B cell (primary cell): Measurements from ENCODE around the gene MNX1. TPM values are rescaled to one million over a fixed set of nuclear protein-coding genes. Genes with fewer than 3 reads are reported as not detected.

ENCODE experiments used
- ATAC-seq: fragments of 200-7000 bp; cut with Tn5 transposase; one replicate; pipeline ENCODE4 v1.10.0; 2021; ENCODE audit warnings: low read depth, mild to moderate bottlenecking, moderate number of reproducible peaks, moderate library complexity
- CTCF ChIA-PET: fragments of 350-600 bp; sonication (Branson Sonifier 250); formaldehyde crosslinking; loops from one replicate; lab custom pipeline; 2021; ENCODE audit warnings: antibody characterized with exemption, inconsistent platforms; lab: Charles Lee
- POLR2A ChIA-PET: fragments of 350-600 bp; sonication (Branson Sonifier 250); formaldehyde crosslinking; loops from one replicate; lab custom pipeline; 2021; ENCODE audit warnings: antibody characterized with exemption; lab: Charles Lee
- DNase-seq: peaks from one replicate; pipeline ENCODE4 v3.0.0; 2013
- H2AFZ ChIP-seq: 2 replicates; pipeline ENCODE4 v1.6.1; 2012; ENCODE audit warnings: mild to moderate bottlenecking, low read depth, low read length; ENCODE audit not compliant: insufficient read depth, poor library complexity, severe bottlenecking
- H3K27ac ChIP-seq, 2 donors: 1 replicate in 1 of 2; 2 replicates in 1 of 2; pipeline ENCODE4 v1.5.1; 2012 to 2013; ENCODE audit warnings: low read length in 2 of 2, mild to moderate bottlenecking in 2 of 2, moderate library complexity in 1 of 2
- H3K27me3 ChIP-seq, 4 experiments: fragments of 200-600 bp in 1 of 4; sonication (generic) in 1 of 4; replicated peaks in 1 of 4; 1 replicate in 2 of 4; 2 replicates in 2 of 4; pipeline versions ENCODE4 v1.6.1 to v1.7.0; 2013 to 2016; ENCODE audit warnings: low read length in 3 of 4, mild to moderate bottlenecking in 2 of 4, mixed read lengths in 1 of 4, moderate library complexity in 1 of 4; ENCODE audit not compliant: insufficient read depth in 4 of 4, control insufficient read depth in 3 of 4; ENCODE audit errors: control extremely low read depth in 1 of 4
- H3K36me3 ChIP-seq, 2 experiments: replicated peaks in 1 of 2; 1 replicate in 1 of 2; 2 replicates in 1 of 2; pipeline versions ENCODE4 v1.6.1 to v1.7.1; 2013; ENCODE audit warnings: low read length in 1 of 2; ENCODE audit not compliant: insufficient read depth in 2 of 2, control insufficient read depth in 1 of 2; ENCODE audit errors: control extremely low read depth in 1 of 2, extremely low read depth in 1 of 2
- H3K4me1 ChIP-seq, 2 donors: fragments of 200-600 bp in 1 of 2; sonication (generic) in 1 of 2; 1 replicate in 1 of 2; 2 replicates in 1 of 2; pipeline versions ENCODE4 v1.5.1 to v1.6.1; 2013 to 2017; ENCODE audit warnings: low read length in 2 of 2; ENCODE audit not compliant: control insufficient read depth in 2 of 2, insufficient read depth in 2 of 2
- H3K4me2 ChIP-seq: replicated peaks from 2 replicates; pipeline ENCODE3; 2012; ENCODE audit warnings: mild to moderate bottlenecking, low read depth, low read length; ENCODE audit not compliant: poor library complexity, severe bottlenecking
- H3K4me3 ChIP-seq, 5 experiments: fragments of 200-600 bp in 1 of 5; sonication (generic) in 1 of 5; 1 replicate in 3 of 5; 2 replicates in 2 of 5; pipeline versions ENCODE4 v1.5.1 to v1.7.0; 2011 to 2016; ENCODE audit warnings: low read length in 4 of 5, mild to moderate bottlenecking in 4 of 5, low read depth in 2 of 5, control low read depth in 1 of 5, moderate library complexity in 1 of 5; ENCODE audit not compliant: insufficient read depth in 1 of 5; ENCODE audit errors: control extremely low read depth in 1 of 5, extremely low read depth in 1 of 5
- H3K79me2 ChIP-seq: fragments of 200-600 bp; sonication (generic); one replicate; pipeline ENCODE4 v1.6.0; 2016; ENCODE audit warnings: low read length; ENCODE audit not compliant: control insufficient read depth, insufficient read depth
- H3K9ac ChIP-seq: fragments of 200-600 bp; sonication (generic); 2 replicates; pipeline ENCODE4 v1.6.1; 2017; ENCODE audit warnings: mild to moderate bottlenecking, low read length, moderate library complexity
- H3K9me3 ChIP-seq, 3 donors: one replicate each; pipeline versions ENCODE4 v1.6.1 to v1.7.1; 2013; ENCODE audit warnings: low read length in 2 of 3; ENCODE audit not compliant: control insufficient read depth in 2 of 3, insufficient read depth in 1 of 3; ENCODE audit errors: control extremely low read depth in 1 of 3
- H4K20me1 ChIP-seq: 2 replicates; pipeline ENCODE4 v1.6.0; 2012; ENCODE audit warnings: mild to moderate bottlenecking, low read length; ENCODE audit not compliant: insufficient read depth, control insufficient read depth, poor library complexity, severe bottlenecking
- H3K27ac Mint-ChIP-seq: one replicate; pipeline ENCODE4 v1.8.0; 2021; ENCODE audit warnings: mixed read lengths
- H3K27me3 Mint-ChIP-seq: one replicate; pipeline ENCODE4 v1.8.0; 2021; ENCODE audit warnings: mixed read lengths
- H3K4me1 Mint-ChIP-seq: one replicate; pipeline ENCODE4 v1.8.0; 2021; ENCODE audit warnings: mixed read lengths
- H3K4me3 Mint-ChIP-seq: one replicate; pipeline ENCODE4 v1.8.0; 2021; ENCODE audit warnings: mixed read lengths
- H3K9me3 Mint-ChIP-seq: one replicate; pipeline ENCODE4 v1.8.0; 2022; ENCODE audit warnings: mixed read lengths; ENCODE audit not compliant: insufficient read depth
- EZH2 ChIP-seq: IDR thresholded peaks from 2 replicates; pipeline ENCODE4 v1.6.1; 2012; ENCODE audit warnings: borderline replicate concordance, low read depth, mild to moderate bottlenecking, moderate library complexity, low read length; ENCODE audit not compliant: insufficient read depth, poor library complexity, severe bottlenecking
- WGBS: methylation state at CpG from one replicate; pipeline ENCODE4 v1.1.5; 2013; ENCODE audit warnings: missing lambda C conversion rate; ENCODE audit not compliant: insufficient coverage; 5-methylcytosine and 5-hydroxymethylcytosine counted together
- intact Hi-C: fragments of 100-400 bp; cut with micrococcal nuclease; formaldehyde crosslinking; loops from one replicate; pipeline ENCODE4 v1.10.0; 2022
- polyA plus RNA-seq: library from polyadenylated mRNA; depleted of rRNA; stranded (reverse); fragments of >200 nt; gene quantifications from 2 replicates; pipeline ENCODE4 v1.2.3, GENCODE V29; 2012
- total RNA-seq, 2 donors: library from RNA; stranded (reverse); fragments of 120-200 nt in 1 of 2; gene quantifications; 1 replicate in 1 of 2; 2 replicates in 1 of 2; pipeline versions ENCODE4 v1.2.3 to v1.2.4, GENCODE V29; 2013 to 2022
- TF ChIP-seq, protein P1 (sequence below): fragments of 200-600 bp; IDR thresholded peaks from one replicate; pipeline ENCODE4 v1.8.0; 2022; ENCODE audit warnings: antibody characterized with exemption, mild to moderate bottlenecking

Gene MNX1
- total and polyA plus RNA-seq, 2 donors (not counting 1 experiment from before 2014, with no cell fraction given): not detected

- Histone ChIP-seq H3K27me3 (no peaks in the 10 kb centered on the region), H3K4me2 (no peak overlapping the region), H3K27ac (no peak overlapping the region), H3K79me2 (no peaks in the 10 kb centered on the region), H3K4me3 (no peak overlapping the region), H4K20me1 (no peaks in the 10 kb centered on the region), H3K4me1 (no peaks in the 10 kb centered on the region), H3K9me3 (peaks cover 0 to 12% (median 6%) of the 10 kb centered on the region in 3 donors), H3K9ac (no peak overlapping the region), H2AFZ (no peak overlapping the region), H3K36me3 (no peaks in the 10 kb centered on the region)
- intact Hi-C loops: no loop called here
- ChIA-PET POLR2A (interaction anchor here (0.6 kb wide), 2 partner anchors 24 to 97 kb away, joined by 3 read pairs; no protein-coding TSS in a partner anchor), CTCF (no interaction called here)
- TF ChIP-seq, protein P1, sequence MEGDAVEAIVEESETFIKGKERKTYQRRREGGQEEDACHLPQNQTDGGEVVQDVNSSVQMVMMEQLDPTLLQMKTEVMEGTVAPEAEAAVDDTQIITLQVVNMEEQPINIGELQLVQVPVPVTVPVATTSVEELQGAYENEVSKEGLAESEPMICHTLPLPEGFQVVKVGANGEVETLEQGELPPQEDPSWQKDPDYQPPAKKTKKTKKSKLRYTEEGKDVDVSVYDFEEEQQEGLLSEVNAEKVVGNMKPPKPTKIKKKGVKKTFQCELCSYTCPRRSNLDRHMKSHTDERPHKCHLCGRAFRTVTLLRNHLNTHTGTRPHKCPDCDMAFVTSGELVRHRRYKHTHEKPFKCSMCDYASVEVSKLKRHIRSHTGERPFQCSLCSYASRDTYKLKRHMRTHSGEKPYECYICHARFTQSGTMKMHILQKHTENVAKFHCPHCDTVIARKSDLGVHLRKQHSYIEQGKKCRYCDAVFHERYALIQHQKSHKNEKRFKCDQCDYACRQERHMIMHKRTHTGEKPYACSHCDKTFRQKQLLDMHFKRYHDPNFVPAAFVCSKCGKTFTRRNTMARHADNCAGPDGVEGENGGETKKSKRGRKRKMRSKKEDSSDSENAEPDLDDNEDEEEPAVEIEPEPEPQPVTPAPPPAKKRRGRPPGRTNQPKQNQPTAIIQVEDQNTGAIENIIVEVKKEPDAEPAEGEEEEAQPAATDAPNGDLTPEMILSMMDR: no peak
- no peak for TF ChIP-seq EZH2
- DNase-seq (no peak), ATAC-seq (no peak)
- Mint-ChIP-seq H3K9me3 (no peaks in the 10 kb centered on the region), H3K4me3 (no peak overlapping the region), H3K27me3 (no peaks in the 10 kb centered on the region), H3K27ac (no peak overlapping the region), H3K4me1 (no peaks in the 10 kb centered on the region)
- 82% methylated on average over 3 of the region's 14 CpGs for WGBS
These were observed 26.1 kb downstream of the MNX1 start for GRCh38 chr7:156984174-156984891.

DNA sequence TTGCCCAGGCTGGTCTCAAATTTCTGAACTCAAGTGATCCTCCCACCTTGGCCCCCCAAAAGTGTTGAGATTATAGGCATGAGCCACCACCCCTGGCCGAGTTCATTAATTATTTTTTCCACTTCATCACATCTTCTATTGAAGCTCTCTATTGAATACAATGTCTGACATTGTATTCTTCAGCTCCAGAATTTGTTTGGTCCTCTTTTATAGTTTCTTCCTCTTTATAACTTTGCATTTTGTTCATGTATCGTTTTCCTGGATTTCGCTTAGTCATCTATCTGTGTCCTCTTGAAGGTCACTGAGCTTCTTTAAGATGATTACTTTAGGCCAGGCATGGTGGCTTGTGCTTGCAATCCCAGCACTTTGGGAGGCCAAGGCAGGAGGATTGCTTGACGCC lies 30.8 kb downstream of the MNX1 start:
- H3K4me1 Mint-ChIP-seq: no peaks in the 10 kb centered on the region
- intact Hi-C loops: no loop called here
- Histone ChIP-seq H3K79me2 (no peaks in the 10 kb centered on the region), H3K4me3 (no peak overlapping the region), H3K4me1 (no peaks in the 10 kb centered on the region), H3K36me3 (peaks cover 0 to 2% of the 10 kb centered on the region in 2 experiments), H3K9me3 (peaks cover 2 to 18% (median 13%) of the 10 kb centered on the region in 3 donors), H3K9ac (no peak overlapping the region), H4K20me1 (no peaks in the 10 kb centered on the region), H3K4me2 (no peak overlapping the region), H3K27ac (no peak overlapping the region), H2AFZ (no peak overlapping the region), H3K27me3 (no peaks in the 10 kb centered on the region)
- no peak overlapping the region for H3K27ac Mint-ChIP-seq
- CTCF ChIA-PET: interaction anchor here (1.1 kb wide), 1 partner anchor 21 kb away, joined by 3 read pairs; no protein-coding TSS in a partner anchor
- 100% methylated on average over 3 of the region's 4 CpGs for WGBS
- no peak overlapping the region for H3K4me3 Mint-ChIP-seq
- POLR2A ChIA-PET: no interaction called here
- DNase-seq (no peak), ATAC-seq (no peak)
- H3K27me3 Mint-ChIP-seq: no peaks in the 10 kb centered on the region
- TF ChIP-seq, protein P1: no peak
- TF ChIP-seq EZH2: no peak
- no peaks in the 10 kb centered on the region for H3K9me3 Mint-ChIP-seq
